Measurements from ENCODE around the gene PLEKHG4B. TPM values are rescaled to one million over a fixed set of nuclear protein-coding genes. Genes with fewer than 3 reads are reported as not detected.
"Not testable (repeated sequence)": the region's sequence is repeated elsewhere in the genome, so short reads cannot be mapped to it uniquely, and the experiment has no call there.

The PLEKHG4B gene
- total and polyA plus RNA-seq, 2 donors from 2014 or later: 0.13 to 0.37 TPM

DNA sequence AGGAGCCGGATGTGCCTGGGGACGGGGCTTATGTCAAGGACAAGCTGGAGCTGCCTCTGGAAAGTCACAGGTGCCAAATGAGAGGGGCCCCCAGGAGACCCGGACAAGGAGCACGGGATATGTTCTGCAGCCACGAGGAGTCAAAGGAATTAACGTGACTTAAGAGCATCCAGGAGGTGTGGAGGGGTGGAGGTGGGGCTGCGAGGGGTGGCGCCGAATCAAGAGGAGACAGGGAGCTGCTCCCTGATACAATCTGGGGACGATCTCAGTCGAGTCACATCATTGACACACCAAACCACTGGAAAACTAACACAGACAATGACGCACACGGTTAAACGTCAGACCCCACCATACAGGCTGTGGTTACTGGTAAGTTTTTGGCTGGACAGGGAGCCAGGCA is 115.6 kb downstream of the PLEKHG4B start:
- TF ChIP-seq, protein P1, sequence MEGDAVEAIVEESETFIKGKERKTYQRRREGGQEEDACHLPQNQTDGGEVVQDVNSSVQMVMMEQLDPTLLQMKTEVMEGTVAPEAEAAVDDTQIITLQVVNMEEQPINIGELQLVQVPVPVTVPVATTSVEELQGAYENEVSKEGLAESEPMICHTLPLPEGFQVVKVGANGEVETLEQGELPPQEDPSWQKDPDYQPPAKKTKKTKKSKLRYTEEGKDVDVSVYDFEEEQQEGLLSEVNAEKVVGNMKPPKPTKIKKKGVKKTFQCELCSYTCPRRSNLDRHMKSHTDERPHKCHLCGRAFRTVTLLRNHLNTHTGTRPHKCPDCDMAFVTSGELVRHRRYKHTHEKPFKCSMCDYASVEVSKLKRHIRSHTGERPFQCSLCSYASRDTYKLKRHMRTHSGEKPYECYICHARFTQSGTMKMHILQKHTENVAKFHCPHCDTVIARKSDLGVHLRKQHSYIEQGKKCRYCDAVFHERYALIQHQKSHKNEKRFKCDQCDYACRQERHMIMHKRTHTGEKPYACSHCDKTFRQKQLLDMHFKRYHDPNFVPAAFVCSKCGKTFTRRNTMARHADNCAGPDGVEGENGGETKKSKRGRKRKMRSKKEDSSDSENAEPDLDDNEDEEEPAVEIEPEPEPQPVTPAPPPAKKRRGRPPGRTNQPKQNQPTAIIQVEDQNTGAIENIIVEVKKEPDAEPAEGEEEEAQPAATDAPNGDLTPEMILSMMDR (IDR thresholded peaks at IDR 0.05; ENCODE audit: borderline replicate concordance, extremely low read depth, insufficient read depth): no peak
- DNase-seq (peak in 1 of 5 donors; percentile 39), FAIRE-seq (no peak)
- H3K4me3 ChIP-seq (ENCODE audit: low read length in 3 of 3): no peak overlapping the region
- H3K4me1 ChIP-seq (ENCODE audit: control insufficient read depth in 2 of 3, insufficient read depth in 2 of 3, low read depth in 1 of 3, low read length in 3 of 3): no peaks in the 10 kb centered on the region
- H3K36me3 ChIP-seq (ENCODE audit: control insufficient read depth in 2 of 3, insufficient read depth in 3 of 3, low read length in 3 of 3): peaks cover 2 to 14% (median 5%) of the 10 kb centered on the region in 3 donors
- H3K9me3 ChIP-seq (ENCODE audit: control insufficient read depth in 2 of 3, insufficient read depth in 1 of 3, low read length in 3 of 3): no peaks in the 10 kb centered on the region
- no peaks in the 10 kb centered on the region for H3K27me3 ChIP-seq (ENCODE audit: control insufficient read depth, insufficient read depth, low read length)
- intact Hi-C loops (cut with DNase I): no loop called here
- no peak overlapping the region for H3K9ac ChIP-seq (ENCODE audit: low read length in 3 of 3)
- H3K27ac ChIP-seq (ENCODE audit: low read depth in 2 of 2, low read length in 2 of 2): no peak overlapping the region

DNA sequence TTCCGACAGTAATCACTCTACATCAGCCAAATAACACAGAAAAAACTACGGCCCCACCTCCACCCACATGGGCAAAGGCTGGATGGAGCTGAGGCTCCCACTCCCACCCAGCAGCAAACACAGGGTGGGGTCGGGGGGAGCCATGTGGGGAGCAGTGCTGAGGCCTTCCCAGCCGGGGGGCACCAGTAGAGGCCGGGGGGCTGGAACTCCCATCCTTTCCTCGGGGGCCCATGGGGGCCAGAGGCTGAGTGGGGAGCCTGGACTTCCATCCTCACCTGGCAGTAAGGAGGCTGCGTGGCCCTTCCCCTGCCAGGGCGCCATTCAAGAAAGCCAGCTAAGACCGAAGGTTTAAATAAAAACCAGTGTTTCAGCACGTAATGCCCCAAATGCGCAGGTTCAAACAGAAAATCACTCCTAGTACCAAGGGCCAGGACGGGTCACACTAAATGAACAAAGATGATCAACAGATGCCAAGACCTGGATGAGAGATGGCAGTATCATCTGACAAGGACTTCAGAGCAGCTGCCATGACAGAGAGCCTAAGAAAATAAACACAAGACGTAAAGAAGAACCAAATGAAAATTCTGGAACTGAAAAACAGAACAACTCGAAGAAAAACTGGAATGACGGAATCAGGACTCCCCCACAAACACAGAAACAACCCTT is 116.6 kb downstream of the PLEKHG4B start:
- Histone ChIP-seq H3K9ac (ENCODE audit: low read length in 3 of 3) (no peak overlapping the region), H3K4me3 (ENCODE audit: low read length in 3 of 3) (no peak overlapping the region), H3K4me1 (ENCODE audit: control insufficient read depth in 2 of 3, insufficient read depth in 2 of 3, low read depth in 1 of 3, low read length in 3 of 3) (no peaks in the 10 kb centered on the region), H3K27me3 (ENCODE audit: control insufficient read depth, insufficient read depth, low read length) (no peaks in the 10 kb centered on the region), H3K36me3 (ENCODE audit: control insufficient read depth in 2 of 3, insufficient read depth in 3 of 3, low read length in 3 of 3) (peaks cover 2 to 13% (median 4%) of the 10 kb centered on the region in 3 donors), H3K27ac (ENCODE audit: low read depth in 2 of 2, low read length in 2 of 2) (no peak overlapping the region), H3K9me3 (ENCODE audit: control insufficient read depth in 2 of 3, insufficient read depth in 1 of 3, low read length in 3 of 3) (no peaks in the 10 kb centered on the region)
- FAIRE-seq (no peak), DNase-seq (no peak)
- TF ChIP-seq, protein P1 (IDR thresholded peaks at IDR 0.05; ENCODE audit: borderline replicate concordance, extremely low read depth, insufficient read depth): no peak
- intact Hi-C loops (cut with DNase I): no loop called here

DNA sequence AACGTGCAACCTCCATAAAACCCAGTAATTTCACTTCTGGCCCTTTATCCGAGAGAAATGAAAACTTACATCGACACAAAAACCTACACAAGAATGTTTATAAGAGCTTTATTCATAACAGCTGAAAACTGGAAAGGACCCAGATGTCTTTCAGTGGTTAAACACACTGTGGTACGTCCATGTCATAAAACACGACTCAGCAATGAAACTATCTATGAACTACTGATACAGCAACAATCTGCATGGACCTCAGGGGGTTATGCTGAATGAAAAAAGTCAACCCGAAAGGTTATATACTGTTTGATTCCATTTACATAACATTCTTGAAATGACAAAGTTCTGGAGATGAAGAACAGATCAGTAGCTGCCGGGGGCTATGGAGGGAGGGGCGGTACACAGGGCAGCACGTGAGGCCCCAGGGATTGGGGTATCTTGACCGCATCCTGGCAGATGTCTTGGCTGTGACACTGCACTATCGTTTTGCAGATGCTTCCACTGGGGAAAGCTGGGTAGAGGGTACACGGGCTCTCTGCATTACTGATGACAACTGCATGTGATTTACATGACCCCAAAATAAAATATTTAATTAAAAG is 121.9 kb downstream of the PLEKHG4B start:
- Histone ChIP-seq H3K36me3 (ENCODE audit: control insufficient read depth in 2 of 3, insufficient read depth in 3 of 3, low read length in 3 of 3) (peaks cover 0 to 3% (median 0%) of the 10 kb centered on the region in 3 donors), H3K27ac (ENCODE audit: low read depth in 2 of 2, low read length in 2 of 2) (no peak overlapping the region), H3K9me3 (ENCODE audit: control insufficient read depth in 2 of 3, insufficient read depth in 1 of 3, low read length in 3 of 3) (no peaks in the 10 kb centered on the region), H3K4me3 (ENCODE audit: low read length in 3 of 3) (no peak overlapping the region), H3K27me3 (ENCODE audit: control insufficient read depth, insufficient read depth, low read length) (no peaks in the 10 kb centered on the region), H3K4me1 (ENCODE audit: control insufficient read depth in 2 of 3, insufficient read depth in 2 of 3, low read depth in 1 of 3, low read length in 3 of 3) (no peaks in the 10 kb centered on the region), H3K9ac (ENCODE audit: low read length in 3 of 3) (no peak overlapping the region)
- TF ChIP-seq, protein P1 (IDR thresholded peaks at IDR 0.05; ENCODE audit: borderline replicate concordance, extremely low read depth, insufficient read depth): no peak
- intact Hi-C loops (cut with DNase I): no loop called here
- no peak for FAIRE-seq
- DNase-seq: no peak

DNA sequence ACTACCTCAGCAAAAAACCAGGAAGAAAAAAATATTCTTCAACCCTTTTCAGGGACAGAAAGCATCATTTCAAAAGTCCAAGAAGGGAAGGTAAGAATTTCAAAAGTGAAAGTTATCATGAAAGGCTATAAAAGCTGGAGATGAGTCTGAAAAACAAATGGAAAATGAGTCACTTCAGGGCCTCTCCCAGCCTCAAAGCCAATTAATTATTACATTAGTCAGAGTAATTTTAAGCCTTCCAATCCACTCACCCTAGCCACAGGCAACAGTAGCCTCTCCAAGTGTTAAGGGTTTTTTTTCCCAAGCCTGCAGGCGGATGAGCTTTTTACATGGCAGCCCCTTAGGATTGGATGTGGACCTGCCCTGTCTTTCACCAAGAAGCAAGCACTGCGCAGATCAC is 123.3 kb downstream of the PLEKHG4B start:
- H3K4me3 ChIP-seq (ENCODE audit: low read length in 3 of 3); H3K9me3 ChIP-seq (ENCODE audit: control insufficient read depth in 2 of 3, insufficient read depth in 1 of 3, low read length in 3 of 3); H3K4me1 ChIP-seq (ENCODE audit: control insufficient read depth in 2 of 3, insufficient read depth in 2 of 3, low read depth in 1 of 3, low read length in 3 of 3); FAIRE-seq; DNase-seq; H3K27me3 ChIP-seq (ENCODE audit: control insufficient read depth, insufficient read depth, low read length); H3K27ac ChIP-seq (ENCODE audit: low read depth in 2 of 2, low read length in 2 of 2); intact Hi-C loops (cut with DNase I); H3K36me3 ChIP-seq (ENCODE audit: control insufficient read depth in 2 of 3, insufficient read depth in 3 of 3, low read length in 3 of 3); H3K9ac ChIP-seq (ENCODE audit: low read length in 3 of 3): not testable (repeated sequence)

DNA sequence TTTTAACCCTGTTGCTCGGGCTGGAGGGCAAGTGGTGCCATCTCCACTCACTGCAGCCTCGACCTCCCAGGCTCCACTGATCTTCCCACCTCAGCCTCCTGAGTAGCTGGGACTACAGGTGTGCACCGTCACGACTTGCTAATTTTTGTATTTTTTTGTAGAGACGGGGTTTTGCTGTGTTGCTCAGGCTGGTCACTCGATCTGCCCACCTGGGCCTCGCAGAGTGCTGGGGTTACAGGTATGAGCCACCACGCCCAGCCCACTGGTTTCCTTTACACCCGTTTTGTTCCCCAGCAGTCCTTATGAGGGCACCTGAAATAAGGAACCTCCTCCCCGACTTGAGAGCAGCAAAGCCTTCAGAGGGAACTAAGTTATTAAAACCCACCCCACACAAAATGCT is 124.1 kb downstream of the PLEKHG4B start:
- H3K9me3 ChIP-seq (ENCODE audit: control insufficient read depth in 2 of 3, insufficient read depth in 1 of 3, low read length in 3 of 3); H3K4me3 ChIP-seq (ENCODE audit: low read length in 3 of 3); H3K27ac ChIP-seq (ENCODE audit: low read depth in 2 of 2, low read length in 2 of 2); H3K27me3 ChIP-seq (ENCODE audit: control insufficient read depth, insufficient read depth, low read length); H3K9ac ChIP-seq (ENCODE audit: low read length in 3 of 3); H3K36me3 ChIP-seq (ENCODE audit: control insufficient read depth in 2 of 3, insufficient read depth in 3 of 3, low read length in 3 of 3); FAIRE-seq; DNase-seq; H3K4me1 ChIP-seq (ENCODE audit: control insufficient read depth in 2 of 3, insufficient read depth in 2 of 3, low read depth in 1 of 3, low read length in 3 of 3); intact Hi-C loops (cut with DNase I): not testable (repeated sequence)
